Erythroblast (primary cell): ENCODE data around the gene PRKAR1B.

ENCODE experiments used
- GATA1 ChIP-seq: IDR thresholded peaks from 2 replicates; pipeline ENCODE4 v1.6.1; 2011; ENCODE audit warnings: low read depth, mild to moderate bottlenecking, control low read depth, low read length, moderate library complexity
- POLR2A ChIP-seq: IDR thresholded peaks from 2 replicates; pipeline ENCODE4 v1.6.1; 2011; ENCODE audit warnings: mild to moderate bottlenecking, low read length

DNA sequence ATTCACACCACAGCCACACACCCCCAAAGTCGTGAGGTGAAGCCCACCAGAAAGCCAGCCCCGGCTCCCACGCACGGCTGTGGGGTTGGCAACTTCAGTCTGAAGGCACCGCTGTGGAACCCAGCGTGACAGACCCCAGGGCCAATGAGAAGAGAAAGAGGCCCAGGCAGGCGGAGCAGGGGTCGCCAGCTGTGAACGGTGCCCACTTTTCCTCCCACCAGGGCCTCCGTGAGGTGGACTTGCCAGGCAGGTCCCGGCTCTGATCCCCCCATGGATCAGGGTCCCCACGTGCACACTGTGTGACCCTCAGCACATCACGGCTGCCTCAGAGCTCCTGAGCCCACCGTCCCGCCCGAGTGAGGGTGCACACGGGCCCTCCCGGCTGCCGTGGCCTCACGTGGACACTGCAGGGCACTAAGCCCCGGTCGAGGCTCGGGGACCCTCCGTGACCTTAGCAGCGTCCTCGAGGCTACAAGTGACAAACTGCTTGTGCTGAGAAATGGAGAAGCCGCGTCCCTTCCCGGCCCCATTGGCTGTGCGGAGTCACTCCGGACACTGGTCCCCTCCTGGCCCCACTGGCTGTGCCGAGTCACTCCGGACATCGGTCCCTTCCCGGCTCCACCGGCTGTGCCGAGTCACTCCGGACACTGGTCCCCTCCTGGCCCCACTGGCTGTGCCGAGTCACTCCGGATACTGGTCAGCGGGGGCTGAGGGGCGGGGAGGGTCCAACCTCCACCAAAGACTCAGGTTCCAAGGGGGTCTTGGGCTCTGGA is 135.0 kb downstream of the PRKAR1B start:
- TF ChIP-seq POLR2A = no peak
- no peak for TF ChIP-seq GATA1
